NCI-H1694 (cell line): ENCODE data around the gene MAPKAPK3.

Source experiments
- DNase-seq: peaks from one replicate; lab custom pipeline; 2025; lab: John Stamatoyannopoulos, UW

MAPKAPK3 gene

DNA sequence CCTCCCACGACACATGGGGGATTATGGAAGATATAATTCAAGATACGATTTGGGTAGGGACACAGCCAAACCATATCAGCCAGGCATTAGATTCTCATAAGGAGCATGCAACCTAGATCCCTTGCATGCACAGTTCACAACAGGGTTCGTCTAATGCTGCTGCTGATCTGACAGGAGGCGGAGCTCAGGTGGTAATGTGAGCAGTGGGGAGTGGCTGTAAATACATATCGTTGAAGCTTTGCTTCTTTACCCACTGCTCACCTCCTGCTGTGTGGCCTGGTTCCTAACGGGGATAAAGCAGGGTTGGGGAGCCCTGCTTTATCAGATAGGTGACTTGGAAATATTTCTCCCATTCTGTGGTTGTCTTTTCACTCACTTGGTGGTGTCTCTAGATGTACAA is 72.6 kb downstream of the MAPKAPK3 start:
- DNase-seq = no peak

- DNase-seq = no peak
These were observed 78.1 kb downstream of the MAPKAPK3 start for GRCh38 chr3:50695031-50695430.

- DNase-seq = no peak
These were observed 79.3 kb downstream of the MAPKAPK3 start for GRCh38 chr3:50696276-50696675.

DNA sequence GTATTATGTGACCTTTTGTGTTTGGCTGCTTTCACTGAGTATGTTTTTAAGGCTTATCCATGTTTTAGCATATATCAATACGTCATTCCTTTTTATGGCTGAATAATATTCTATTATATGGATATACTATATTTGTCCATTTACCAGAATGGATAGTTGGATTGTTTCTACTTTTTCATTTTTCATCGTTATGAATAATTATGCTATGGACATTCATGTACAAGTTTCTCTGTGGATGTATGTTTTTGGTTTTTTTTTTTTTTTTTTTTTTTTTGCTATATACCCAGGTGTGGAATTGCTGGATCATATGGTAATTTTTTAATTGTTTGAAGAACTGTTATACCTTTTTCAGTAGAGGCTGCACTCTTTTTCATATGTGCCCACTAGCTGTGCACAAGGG is 81.3 kb downstream of the MAPKAPK3 start:
- DNase-seq = no peak
